Measurements from ENCODE around the gene CCR6. TPM values are rescaled to one million over a fixed set of nuclear protein-coding genes. Genes with fewer than 3 reads are reported as not detected.

CCR6 gene
- total and polyA plus RNA-seq, 2 donors (not counting 3 experiments of a cell fraction or from before 2014, with no cell fraction given): not detected

- intact Hi-C loops (cut with micrococcal nuclease) (no loop called here), dilution Hi-C loops (cut with MboI; ENCODE audit: extremely low pct_ligation_motif_present, low sequenced_read_pairs) (no loop called here)
- H3K79me2 ChIP-seq (ENCODE audit: control insufficient read depth, insufficient read depth, low read length): no peaks in the 10 kb centered on the region
- ChIA-PET POLR2A (no interaction called here), CTCF (no interaction called here)
- H3K4me3 ChIP-seq (replicated peaks in 1 of 3; ENCODE audit: insufficient read depth in 1 of 3, low read depth in 1 of 3, low read length in 3 of 3): no peak overlapping the region
- no TSS peak for BruUV-seq (replicated peaks)
- no peaks in the 10 kb centered on the region for H3K9me1 ChIP-seq (replicated peaks; ENCODE audit: control insufficient read depth, extremely low read depth, insufficient read depth, low read length)
- no peak overlapping the region for H3K9ac ChIP-seq (replicated peaks; ENCODE audit: extremely low read depth, insufficient read depth, low read length)
- H3K4me1 ChIP-seq (ENCODE audit: control insufficient read depth, extremely low read depth, insufficient read depth, low read length): peaks cover 4% of the 10 kb centered on the region
- FAIRE-seq (no peak), DNase-seq (ENCODE audit: low read depth, low spot score) (no peak)
- peaks cover 0 to 1% of the 10 kb centered on the region in 2 experiments for H3K27me3 ChIP-seq (ENCODE audit: control insufficient read depth in 2 of 2, insufficient read depth in 2 of 2, low read length in 2 of 2)
- no peaks in the 10 kb centered on the region for H4K20me1 ChIP-seq (replicated peaks; ENCODE audit: control insufficient read depth, extremely low read depth, insufficient read depth, low read length)
- no peak overlapping the region for H2AFZ ChIP-seq (ENCODE audit: low read depth, low read length)
- TF ChIP-seq EZH2 (IDR thresholded peaks at IDR 0.05; ENCODE audit: borderline replicate concordance, low read depth, low read length, severe bottlenecking): no peak
- TF ChIP-seq JUN (IDR thresholded peaks at IDR 0.05; ENCODE audit: borderline replicate concordance, insufficient read depth, insufficient read length, low read depth): no peak
- TF ChIP-seq GATA2 (IDR thresholded peaks at IDR 0.05; ENCODE audit: insufficient read depth, insufficient read length, low read depth, low read length): no peak
- TF ChIP-seq, protein P1, sequence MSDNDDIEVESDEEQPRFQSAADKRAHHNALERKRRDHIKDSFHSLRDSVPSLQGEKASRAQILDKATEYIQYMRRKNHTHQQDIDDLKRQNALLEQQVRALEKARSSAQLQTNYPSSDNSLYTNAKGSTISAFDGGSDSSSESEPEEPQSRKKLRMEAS (IDR thresholded peaks at IDR 0.05; ENCODE audit: insufficient read depth, insufficient read length): no peak
- no peak for TF ChIP-seq FOS (IDR thresholded peaks at IDR 0.05; ENCODE audit: borderline replicate concordance, insufficient read depth, low read length)
- no peak for TF ChIP-seq MYC (IDR thresholded peaks at IDR 0.05; ENCODE audit: low read depth, low read length)
- no peak for TF ChIP-seq POLR2A (IDR thresholded peaks at IDR 0.05; ENCODE audit: low read depth, low read length)
- no peak for TF ChIP-seq POLR2AphosphoS5 (IDR thresholded peaks at IDR 0.05; ENCODE audit: insufficient read depth, low read depth, low read length)
- TF ChIP-seq, protein P2, sequence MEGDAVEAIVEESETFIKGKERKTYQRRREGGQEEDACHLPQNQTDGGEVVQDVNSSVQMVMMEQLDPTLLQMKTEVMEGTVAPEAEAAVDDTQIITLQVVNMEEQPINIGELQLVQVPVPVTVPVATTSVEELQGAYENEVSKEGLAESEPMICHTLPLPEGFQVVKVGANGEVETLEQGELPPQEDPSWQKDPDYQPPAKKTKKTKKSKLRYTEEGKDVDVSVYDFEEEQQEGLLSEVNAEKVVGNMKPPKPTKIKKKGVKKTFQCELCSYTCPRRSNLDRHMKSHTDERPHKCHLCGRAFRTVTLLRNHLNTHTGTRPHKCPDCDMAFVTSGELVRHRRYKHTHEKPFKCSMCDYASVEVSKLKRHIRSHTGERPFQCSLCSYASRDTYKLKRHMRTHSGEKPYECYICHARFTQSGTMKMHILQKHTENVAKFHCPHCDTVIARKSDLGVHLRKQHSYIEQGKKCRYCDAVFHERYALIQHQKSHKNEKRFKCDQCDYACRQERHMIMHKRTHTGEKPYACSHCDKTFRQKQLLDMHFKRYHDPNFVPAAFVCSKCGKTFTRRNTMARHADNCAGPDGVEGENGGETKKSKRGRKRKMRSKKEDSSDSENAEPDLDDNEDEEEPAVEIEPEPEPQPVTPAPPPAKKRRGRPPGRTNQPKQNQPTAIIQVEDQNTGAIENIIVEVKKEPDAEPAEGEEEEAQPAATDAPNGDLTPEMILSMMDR (IDR thresholded peaks at IDR 0.05; ENCODE audit: extremely low read depth in 1 of 2, insufficient read depth in 1 of 2, low read depth in 1 of 2, low read length in 2 of 2): no peak
- H3K27ac ChIP-seq (ENCODE audit: insufficient read depth, low read depth, low read length): no peak overlapping the region
- H3K9me3 ChIP-seq (replicated peaks; ENCODE audit: control insufficient read depth, insufficient read depth, low read length): no peaks in the 10 kb centered on the region
- no peak overlapping the region for H3K4me2 ChIP-seq (ENCODE audit: insufficient read depth, low read length)
- no peaks in the 10 kb centered on the region for H3K36me3 ChIP-seq (ENCODE audit: control insufficient read depth in 2 of 2, extremely low read depth in 1 of 2, insufficient read depth in 2 of 2, low read length in 2 of 2)
These were observed 34.5 kb downstream of the CCR6 start for GRCh38 chr6:167157414-167157813.

All from endothelial cell of umbilical vein (primary cell).